Erythroblast (primary cell): ENCODE data around the gene LY6G5C.
"Not testable (repeated sequence)": the region's sequence is repeated elsewhere in the genome, so short reads cannot be mapped to it uniquely, and the experiment has no call there.

Source experiments
- DNase-seq, 2 experiments: peaks; one replicate each; lab custom pipeline; 2025; lab: John Stamatoyannopoulos, UW
- GATA1 ChIP-seq: IDR thresholded peaks from 2 replicates; pipeline ENCODE4 v1.6.1; 2011; ENCODE audit warnings: low read depth, mild to moderate bottlenecking, control low read depth, low read length, moderate library complexity
- POLR2A ChIP-seq: IDR thresholded peaks from 2 replicates; pipeline ENCODE4 v1.6.1; 2011; ENCODE audit warnings: mild to moderate bottlenecking, low read length

LY6G5C gene

DNA sequence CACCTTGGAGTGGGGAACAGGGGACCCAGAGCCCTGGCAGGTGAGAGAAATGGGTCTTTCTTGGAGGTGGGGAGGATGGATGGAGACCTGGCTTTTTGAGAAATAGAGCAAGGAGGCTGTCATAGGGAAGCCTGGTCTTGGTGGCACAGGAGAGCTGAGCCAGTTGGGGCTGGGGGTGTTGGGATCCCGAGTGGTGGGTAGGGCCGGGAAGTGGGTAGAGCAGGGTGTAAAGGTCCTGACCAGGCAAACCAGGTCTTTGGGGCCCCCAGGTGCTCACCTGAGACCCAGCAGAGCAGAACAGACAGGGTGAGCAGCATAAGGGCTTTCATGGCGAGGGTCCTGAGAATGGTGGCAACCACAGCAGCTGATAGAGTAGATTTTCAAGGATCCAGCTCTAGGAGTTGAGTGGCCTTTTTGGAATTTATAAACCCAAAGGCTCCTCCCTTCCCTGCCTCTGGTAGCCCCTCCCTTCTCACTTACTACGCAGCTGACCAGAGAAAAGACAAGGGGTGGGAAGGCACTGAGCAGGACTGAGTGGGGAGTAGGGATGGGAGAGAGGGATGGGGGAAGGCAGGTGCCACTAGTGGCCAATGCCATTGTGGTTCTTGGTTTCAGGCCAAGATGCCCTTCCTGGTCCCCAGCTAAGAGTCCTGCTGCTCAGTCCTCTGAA is 40.6 kb upstream of the LY6G5C start, which contains the start of gene LY6G6C:
Gene LY6G6C, minus strand, starts transcription at position 396 of the 670 bp plus-strand sequence. Its CDS starts 67 bp downstream, at position 329.
- TF ChIP-seq GATA1 (no peak), POLR2A (no peak)
- no peak for DNase-seq

DNA sequence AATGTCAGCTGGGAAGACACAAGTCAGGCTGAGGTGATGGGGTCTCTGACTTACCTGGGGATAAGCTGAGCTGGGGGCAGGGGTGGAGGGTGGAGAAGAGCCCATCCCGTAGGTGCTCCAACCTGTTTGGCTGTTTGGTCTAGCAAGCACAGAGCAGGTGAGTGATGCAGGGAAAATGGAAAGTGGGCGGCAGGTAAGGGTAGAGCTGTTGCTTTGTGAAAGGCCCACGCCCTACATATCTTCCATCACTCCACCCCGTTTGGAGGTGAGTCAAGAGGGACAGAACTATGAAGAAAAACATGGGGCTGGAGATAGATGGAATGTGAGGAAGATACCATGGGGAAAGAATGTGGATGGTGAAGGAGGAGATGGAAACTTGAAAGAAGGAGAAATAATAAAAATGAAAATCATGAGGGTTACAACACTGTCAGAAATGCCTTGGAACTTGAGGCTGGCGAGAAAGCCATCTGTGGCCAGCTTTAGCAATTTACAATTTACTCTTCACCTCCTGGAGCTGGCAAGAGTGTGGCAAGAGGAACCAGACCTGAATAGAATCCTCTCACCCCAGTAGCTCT is 39.4 kb upstream of the LY6G5C start:
- DNase-seq: no peak
- TF ChIP-seq POLR2A (no peak), GATA1 (no peak)

DNA sequence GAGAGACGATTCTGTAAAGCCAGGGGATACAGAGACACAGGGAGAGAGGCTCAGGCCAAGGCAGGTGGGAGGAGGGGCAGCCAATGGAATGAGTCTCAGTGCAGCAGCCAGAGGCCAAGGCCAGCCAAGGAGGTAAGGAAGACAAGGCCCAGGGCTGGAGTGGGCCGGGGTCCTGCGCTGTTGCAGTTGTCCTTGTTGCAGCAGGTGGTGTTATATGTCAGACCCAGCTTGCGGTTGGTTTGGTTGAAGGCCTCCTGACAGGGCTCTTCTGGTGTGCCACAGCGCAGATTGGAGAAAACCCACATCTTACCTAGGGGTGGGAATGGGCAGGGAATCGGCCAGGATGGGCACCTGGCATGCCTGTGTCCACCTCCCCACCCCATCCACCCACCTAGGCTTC is 38.1 kb upstream of the LY6G5C start:
- TF ChIP-seq GATA1 (no peak), POLR2A (no peak)

DNA sequence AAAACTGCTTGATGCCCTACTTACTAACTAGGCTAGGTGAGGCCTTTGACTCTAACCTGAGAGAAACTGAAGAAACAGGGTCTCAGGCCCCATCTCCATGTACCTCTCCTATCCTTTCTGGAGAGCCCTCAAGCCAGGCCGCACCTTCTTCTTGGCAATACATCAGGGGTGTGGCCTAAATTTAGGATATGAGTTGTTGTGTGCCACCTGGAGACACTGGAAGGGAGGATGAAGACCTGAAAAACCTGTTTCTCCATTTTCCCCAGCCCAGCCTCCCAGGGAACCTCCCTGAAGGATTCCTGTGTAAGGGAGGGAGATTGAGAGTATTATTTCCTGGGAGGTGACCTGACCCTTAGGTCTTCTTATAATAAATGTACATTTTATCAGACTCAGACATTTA is 37.4 kb upstream of the LY6G5C start:
- no peak for DNase-seq
- TF ChIP-seq GATA1 (no peak), POLR2A (no peak)

More for the DNA sequence above, 38.1 kb upstream of the LY6G5C start:
- no peak for DNase-seq

DNA sequence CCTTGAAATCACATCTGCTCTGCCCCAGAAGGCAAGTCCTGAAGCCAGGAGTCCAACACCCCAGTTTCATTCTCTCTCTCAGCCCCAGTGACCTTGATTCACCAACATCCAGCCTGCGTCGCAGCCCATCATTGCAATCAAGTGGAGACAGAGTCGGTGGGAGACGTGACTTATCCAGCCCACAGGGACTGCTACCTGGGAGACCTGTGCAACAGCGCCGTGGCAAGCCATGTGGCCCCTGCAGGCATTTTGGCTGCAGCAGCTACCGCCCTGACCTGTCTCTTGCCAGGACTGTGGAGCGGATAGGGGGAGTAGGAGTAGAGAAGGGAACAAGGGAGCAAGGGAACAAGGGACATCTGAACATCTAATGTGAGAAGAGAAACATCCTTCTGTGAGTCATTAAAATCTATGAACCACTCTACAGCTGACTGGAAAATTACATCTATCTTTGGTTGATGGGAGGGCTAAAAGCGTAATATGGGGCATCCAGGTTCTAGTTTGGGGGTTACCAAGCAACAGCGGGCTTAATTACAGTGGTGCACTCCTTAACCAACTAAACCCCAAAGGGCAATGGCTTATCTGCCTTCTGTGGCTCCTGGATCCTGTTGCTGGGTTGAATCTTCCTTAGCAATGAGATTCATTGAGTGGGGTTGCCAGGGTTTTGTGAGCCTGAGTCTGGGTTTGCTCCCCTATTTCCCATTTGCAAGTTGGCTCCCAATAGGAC is 36.8 kb upstream of the LY6G5C start:
- TF ChIP-seq GATA1 (no peak), POLR2A (no peak)
- no peak for DNase-seq

DNA sequence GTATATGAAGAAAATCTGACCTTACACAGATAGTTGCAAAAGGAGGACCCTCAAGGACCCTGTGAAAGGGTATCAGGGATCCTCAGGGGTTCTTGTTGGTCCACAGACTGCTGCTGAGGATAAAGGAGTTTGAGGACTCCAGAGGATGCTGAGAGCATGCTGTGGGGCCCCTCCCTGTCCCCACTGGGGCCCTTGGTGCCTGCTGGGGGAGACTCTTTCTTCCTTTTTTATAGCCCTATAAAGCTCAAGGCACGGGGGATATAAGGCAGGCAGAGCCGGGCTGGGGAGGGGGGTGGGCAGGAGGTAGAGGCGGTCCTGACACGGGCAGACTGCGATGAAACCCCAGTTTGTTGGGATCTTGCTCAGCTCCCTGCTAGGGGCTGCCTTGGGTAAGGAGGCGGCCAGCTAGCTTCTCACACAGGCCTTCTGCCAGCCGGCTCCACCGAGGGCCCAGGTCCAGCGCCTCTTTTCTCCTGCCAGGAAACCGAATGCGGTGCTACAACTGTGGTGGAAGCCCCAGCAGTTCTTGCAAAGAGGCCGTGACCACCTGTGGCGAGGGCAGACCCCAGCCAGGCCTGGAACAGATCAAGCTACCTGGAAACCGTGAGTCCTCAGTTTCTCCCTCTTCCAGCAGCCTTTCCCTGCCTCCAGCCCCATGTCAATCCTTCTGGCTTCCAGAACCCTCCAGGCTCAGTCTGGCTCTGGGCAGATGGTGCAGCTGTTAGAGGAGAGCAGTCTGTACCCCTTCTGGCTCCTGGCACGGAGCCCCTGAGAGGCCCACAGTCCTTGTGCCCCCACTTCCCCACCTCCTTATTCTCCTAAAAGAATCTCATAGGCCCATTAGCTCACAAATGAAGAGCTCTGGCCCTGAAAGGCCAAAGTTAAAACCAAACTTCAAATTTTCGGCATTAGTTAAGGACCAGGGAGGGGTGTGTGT is 34.4 kb upstream of the LY6G5C start, which contains the start of gene LY6G6D:
Gene LY6G6D, plus strand, starts transcription at position 327 of the 937 bp plus-strand sequence. Its CDS starts 8 bp downstream, at position 335.
- no peak for DNase-seq
- TF ChIP-seq POLR2A (no peak), GATA1 (no peak)

DNA sequence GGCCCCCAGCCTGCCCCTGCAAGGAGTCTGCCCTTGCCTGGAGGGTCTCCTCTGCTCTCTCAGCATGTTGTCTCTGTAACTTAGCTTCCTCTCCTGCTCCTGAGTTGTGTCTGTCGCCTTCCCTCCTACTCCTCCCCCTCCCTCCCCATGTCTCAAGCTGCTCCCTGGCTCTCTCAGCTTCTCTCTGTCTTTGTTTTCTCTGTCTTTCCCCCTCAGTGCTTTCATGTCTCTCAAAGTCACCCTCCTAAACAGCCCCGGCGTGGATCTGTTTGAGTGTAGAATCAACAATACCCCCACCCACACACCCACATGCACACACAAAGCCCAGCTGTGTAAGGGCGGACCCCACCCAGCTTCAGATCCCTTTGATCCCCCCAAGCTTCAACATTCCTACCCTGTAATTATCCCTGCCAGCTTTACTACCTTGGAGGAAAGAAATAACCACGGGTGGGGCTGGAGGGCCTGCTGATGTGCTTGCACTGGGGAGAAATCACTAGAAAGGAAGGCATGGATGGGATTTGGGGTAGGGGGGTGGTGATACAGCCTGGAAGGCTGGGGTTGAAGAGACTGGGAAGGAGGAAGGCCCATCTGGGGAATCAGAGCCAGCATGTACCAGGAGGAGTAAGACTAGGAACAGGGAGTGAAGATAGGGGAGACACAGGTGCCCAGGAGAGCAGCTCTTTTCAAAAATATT is 33.3 kb upstream of the LY6G5C start:
- DNase-seq: no peak
- TF ChIP-seq POLR2A (no peak), GATA1 (no peak)

DNA sequence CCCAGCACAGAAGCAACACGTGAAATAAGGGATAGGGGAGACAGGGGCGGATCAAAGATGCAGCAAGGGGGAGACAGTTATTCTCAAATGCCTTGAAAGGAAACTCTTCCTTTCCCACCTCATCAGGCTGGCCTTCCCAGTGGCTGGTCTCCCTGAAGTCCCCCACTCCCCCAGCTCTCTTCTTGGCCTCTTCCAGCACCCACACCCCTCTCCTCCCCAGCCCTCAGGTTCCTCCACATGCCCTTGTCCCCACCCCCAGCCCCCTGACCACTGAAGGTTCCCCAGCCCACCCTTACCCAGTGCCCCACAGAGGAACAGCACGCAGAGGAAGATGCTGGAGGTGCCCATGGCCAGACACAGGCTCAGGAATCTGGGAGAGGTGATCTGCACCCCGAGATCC is 32.6 kb upstream of the LY6G5C start:
- TF ChIP-seq POLR2A (no peak), GATA1 (no peak)
- DNase-seq: no peak

DNA sequence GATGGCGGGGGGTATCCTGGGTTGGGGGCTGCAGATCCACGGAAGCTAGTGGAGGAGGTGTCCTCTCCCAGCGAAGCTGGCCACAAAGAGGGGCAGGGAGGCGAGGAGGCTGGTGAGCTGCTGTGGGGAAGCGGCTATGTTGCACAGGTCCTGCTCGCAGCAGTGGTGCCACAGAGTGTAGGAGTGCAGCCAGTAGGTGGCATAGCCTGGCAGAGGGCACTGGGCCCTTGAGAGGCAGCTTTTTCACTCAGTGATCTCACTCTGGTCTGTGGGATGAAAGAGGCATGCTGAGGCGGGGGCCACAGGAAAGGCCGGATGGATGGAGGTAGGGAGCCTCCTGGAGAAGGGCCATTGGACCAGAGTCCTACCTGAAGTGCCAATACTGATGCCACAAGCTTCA is 31.4 kb upstream of the LY6G5C start:
- DNase-seq: no peak
- TF ChIP-seq GATA1: no peak

DNA sequence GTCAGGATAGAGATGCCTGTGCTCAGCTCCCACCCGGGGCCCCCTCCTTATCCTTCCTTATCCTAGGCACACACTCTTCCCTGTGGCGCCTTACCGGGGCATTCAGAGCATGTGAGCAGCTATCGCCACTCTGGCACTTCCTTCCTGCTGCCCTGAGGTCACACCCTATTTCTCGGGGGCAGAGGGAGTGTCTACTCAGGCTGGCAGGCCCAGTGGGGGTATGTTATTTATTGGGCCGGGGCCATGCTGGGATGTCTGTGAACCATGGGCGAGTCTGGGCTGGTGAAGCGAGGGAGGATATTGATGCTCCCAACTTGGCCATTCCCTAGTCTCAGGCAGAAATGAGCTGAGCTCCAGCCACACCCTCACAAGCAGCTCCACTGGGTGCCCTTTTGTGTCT is 30.4 kb upstream of the LY6G5C start:
- peak; percentile 45 to 57 for DNase-seq
- TF ChIP-seq GATA1 (no peak), POLR2A (peak; percentile 50)

DNA sequence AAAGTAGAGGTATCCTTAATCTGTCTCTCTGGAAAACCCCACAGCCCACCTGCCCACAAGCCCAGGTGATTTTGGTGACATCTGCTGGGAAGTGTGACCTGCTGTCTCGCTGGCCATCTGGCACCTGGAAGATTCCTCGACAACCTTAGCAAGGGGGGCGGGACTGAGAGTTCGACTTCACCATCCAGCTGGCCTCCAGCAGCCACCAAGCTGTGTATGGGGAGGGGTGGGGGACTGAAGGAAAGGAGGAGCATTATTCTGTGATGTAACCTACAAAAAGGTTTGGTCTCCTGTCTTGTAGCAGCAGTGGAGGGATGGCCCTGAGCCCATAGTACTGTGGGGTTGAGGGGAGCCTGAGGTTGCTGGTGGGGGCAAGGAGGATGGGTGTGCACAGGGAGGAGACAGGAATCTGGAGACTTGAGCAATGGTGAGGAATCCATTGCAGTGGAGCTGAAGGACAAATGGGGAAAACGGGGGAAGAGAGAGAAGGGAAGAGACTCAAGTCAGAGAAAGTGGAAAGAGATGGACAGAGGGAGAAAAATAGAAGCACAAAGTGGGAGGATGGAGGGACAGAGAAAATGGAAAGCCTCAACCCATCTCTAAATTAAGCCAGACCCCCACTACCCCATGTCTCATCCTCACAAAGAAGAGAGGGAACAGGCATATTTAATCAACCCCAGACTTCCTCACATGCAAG is 29.8 kb upstream of the LY6G5C start:
- TF ChIP-seq GATA1: no peak
- no peak for TF ChIP-seq POLR2A
- DNase-seq: no peak

DNA sequence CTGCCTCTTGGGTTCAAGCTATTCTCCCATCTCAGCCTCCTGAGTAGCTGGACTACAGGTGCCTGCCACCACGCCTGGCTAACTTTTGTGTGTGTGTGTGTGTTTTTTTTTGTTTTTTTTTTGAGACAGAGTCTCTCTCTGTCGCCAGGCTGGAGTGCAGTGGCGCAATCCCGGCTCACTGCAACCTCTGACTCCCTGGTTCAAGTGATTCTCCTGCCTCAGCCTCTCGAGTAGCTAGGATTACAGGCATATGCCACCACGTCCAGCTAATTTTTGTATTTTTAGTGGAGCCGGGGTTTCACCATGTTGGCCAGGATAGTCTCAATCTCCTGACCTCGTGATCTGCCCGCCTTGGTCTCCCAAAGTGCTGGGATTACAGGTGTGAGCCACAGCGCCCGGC is 28.3 kb upstream of the LY6G5C start:
- DNase-seq: not testable (repeated sequence)

DNA sequence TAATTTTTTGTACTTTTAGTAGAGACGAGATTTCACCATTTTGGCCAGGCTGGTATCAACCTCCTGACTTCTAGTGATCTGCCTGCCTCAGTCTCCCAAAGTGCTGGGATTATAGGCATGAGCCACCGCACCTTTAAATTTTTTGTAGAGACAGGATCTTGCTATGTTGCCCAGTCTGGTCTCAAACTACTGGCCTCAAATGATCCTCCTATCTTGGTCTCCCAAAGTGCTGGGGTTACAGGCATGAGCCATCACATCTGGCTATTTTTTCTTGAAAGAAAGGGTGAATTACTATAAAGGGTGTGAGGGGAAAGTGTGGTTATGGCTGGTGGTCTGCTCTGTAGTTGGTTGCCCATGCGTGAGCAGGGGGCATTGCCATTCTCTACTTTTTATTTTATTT is 27.4 kb upstream of the LY6G5C start:
- TF ChIP-seq GATA1: no peak
- no peak for TF ChIP-seq POLR2A
- no peak for DNase-seq
